Stimulated activated CD8-positive, alpha-beta memory T cell treated with anti-CD3 and anti-CD28 coated beads, Interleukin-15, amount 100 ng/mL, for 48 hours (primary cell): ENCODE measurements around the gene TFB1M.

Source experiments
- DNase-seq, 2 donors: peaks; one replicate each; pipeline ENCODE4 v3.0.0-alpha.2; 2020; ENCODE audit warnings: low read depth in 2 of 2

The TFB1M gene

GRCh38 chr6:155212106-155212505 lies 102.2 kb downstream of the TFB1M start:
- DNase-seq: no peak

GRCh38 chr6:155207223-155207622 lies 107.1 kb downstream of the TFB1M start:
- no peak for DNase-seq
